ENCODE results near the gene MAPKAP1. TPM values are rescaled to one million over a fixed set of nuclear protein-coding genes. Genes with fewer than 3 reads are reported as not detected.

Gene MAPKAP1
- total RNA-seq, 2 donors from 2014 or later: 42.2 to 66.5 TPM

DNA sequence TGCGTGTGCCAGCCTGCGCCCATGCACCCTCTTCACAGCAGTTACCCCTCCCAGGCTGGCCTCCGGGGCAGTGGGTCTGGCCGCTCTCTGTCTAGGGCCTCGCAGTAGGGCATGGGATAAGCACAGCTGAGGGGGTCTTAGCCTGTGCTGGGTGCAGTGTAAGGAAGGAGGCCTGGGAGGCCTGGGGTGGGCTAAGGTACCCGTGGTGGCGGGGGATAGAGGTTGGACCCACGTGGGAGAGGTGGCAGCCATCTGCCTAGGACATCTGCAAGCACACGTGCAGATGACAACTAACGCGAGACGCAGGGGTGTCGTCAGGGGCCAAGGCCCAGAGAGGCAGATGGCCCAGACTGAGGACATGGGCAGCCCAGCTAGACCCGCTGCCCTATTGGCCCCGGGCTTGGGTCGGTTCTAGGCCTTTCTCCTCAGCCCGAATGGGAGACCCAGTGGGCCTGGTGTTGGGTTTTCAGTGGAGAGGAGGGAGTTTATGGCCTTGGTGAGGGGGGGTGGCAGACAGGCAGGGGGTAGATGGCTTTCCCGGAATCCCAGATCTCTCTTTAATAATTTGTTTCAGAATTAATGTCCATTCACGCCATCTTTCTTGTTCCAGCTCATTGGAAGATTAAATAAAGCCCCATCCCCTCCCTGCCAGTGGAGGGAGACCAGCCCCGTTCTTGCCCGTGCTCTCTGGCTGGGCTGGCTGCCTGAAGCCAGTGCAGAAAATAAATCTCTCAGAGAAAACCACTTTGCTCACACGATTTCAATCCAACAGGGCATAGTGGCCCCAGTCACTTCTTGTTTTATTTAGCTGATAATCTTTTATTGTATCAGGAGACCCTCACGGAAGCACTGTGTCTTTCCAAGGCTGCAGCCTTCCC, 291.2 kb downstream of the MAPKAP1 start:
- Mint-ChIP-seq H3K9me3 (no peaks in the 10 kb centered on the region), H3K4me1 (no peaks in the 10 kb centered on the region), H3K27ac (no peak overlapping the region), H3K4me3 (no peak overlapping the region), H3K36me3 (ENCODE audit: low read depth) (no peaks in the 10 kb centered on the region), H3K27me3 (no peaks in the 10 kb centered on the region)
- no peak for ATAC-seq (replicated peaks)

DNA sequence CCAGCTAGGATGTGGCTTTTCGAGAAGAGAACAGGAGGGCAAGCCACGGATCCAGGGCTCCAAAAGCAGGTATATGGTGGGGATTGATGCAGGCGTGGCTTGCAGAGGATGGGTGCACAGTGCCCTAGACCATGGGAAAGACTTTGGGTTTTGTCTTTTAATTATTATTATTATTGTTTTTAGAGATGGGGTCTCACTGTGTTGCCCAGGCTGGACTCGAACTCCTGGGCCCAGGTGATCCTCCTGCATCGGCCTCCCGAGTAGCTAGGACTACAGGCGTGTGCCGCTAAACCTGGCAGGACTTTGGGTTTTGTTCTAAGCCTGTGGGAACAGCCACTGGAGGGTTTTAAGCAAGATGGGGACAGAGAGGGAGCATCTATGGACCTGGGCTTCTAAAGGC, 293.4 kb downstream of the MAPKAP1 start:
- no peak for ATAC-seq (replicated peaks)
- H3K36me3 Mint-ChIP-seq (ENCODE audit: low read depth): no peaks in the 10 kb centered on the region
- H3K4me1 Mint-ChIP-seq: peaks cover 9% of the 10 kb centered on the region
- H3K9me3 Mint-ChIP-seq: no peaks in the 10 kb centered on the region
- H3K4me3 Mint-ChIP-seq: no peak overlapping the region
- peaks cover 14% of the 10 kb centered on the region for H3K27me3 Mint-ChIP-seq
- no peak overlapping the region for H3K27ac Mint-ChIP-seq

DNA sequence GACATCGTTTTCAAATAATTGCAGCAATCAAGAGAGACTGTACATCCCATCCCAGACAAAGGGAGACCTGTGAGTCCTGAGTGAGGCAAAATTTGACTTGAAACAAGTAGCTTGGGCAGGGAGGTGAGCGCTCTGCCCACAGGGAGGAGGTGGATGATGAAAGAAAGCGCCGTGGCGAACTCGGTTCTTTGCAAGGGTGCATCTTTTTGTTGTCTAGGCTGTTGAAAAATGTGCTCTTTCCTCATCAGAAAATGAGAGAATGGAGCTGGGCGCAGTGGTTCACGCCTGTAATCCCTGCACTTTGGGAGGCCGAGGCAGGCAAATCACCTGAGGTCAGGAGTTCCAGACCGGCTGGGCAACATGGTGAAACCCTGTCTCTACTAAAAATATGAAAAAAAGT, 294.8 kb downstream of the MAPKAP1 start:
- H3K4me3 Mint-ChIP-seq: no peak overlapping the region
- H3K27ac Mint-ChIP-seq: no peak overlapping the region
- H3K36me3 Mint-ChIP-seq (ENCODE audit: low read depth): no peaks in the 10 kb centered on the region
- no peaks in the 10 kb centered on the region for H3K9me3 Mint-ChIP-seq
- H3K27me3 Mint-ChIP-seq: peaks cover 17% of the 10 kb centered on the region
- H3K4me1 Mint-ChIP-seq: peaks cover 9% of the 10 kb centered on the region
- no peak for ATAC-seq (replicated peaks)

DNA sequence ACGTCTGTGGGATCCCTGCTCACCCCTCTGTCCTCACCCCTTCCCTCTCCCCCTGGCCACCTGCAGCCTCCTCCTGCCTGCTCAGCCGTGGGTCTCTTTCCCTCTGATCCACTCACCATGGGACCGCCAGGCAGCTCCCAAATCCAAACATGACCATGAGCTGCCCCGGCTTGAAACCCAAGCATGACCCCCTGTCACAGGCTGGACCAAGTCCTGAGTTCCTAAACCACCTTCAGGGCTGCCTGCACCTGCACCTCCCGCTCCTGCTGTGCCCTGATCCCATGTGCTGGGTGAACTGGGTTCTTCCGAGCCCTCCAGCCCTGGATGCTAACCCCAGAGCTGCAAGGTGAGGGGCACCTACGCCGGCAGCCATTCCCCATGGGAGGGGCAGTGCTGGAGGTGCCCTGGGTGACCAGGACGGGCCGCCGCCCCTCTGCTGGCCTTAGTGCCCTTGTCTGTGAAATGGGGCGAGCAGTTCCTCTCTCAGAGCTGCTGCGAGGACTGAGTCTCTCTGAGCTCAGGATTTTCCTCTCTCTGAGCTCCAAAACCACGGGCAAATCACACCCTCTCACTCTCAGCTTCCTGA, 295.7 kb downstream of the MAPKAP1 start:
- peak overlapping the region; percentile 6 for H3K4me3 Mint-ChIP-seq
- peaks cover 22% of the 10 kb centered on the region for H3K27me3 Mint-ChIP-seq

GRCh38 chr9:125410522-125410894, 296.5 kb downstream of the MAPKAP1 start:
- no peak overlapping the region for H3K27ac Mint-ChIP-seq
- H3K4me3 Mint-ChIP-seq: peak overlapping the region; percentile 66
- peaks cover 9% of the 10 kb centered on the region for H3K4me1 Mint-ChIP-seq
- no peaks in the 10 kb centered on the region for H3K9me3 Mint-ChIP-seq
- no peaks in the 10 kb centered on the region for H3K36me3 Mint-ChIP-seq (ENCODE audit: low read depth)
- ATAC-seq (replicated peaks): no peak
- peaks cover 23% of the 10 kb centered on the region for H3K27me3 Mint-ChIP-seq

More for the DNA sequence above, 295.7 kb downstream of the MAPKAP1 start:
- no peak for ATAC-seq (replicated peaks)
- H3K9me3 Mint-ChIP-seq: no peaks in the 10 kb centered on the region
- H3K36me3 Mint-ChIP-seq (ENCODE audit: low read depth): no peaks in the 10 kb centered on the region
- H3K4me1 Mint-ChIP-seq: peaks cover 9% of the 10 kb centered on the region
- no peak overlapping the region for H3K27ac Mint-ChIP-seq

DNA sequence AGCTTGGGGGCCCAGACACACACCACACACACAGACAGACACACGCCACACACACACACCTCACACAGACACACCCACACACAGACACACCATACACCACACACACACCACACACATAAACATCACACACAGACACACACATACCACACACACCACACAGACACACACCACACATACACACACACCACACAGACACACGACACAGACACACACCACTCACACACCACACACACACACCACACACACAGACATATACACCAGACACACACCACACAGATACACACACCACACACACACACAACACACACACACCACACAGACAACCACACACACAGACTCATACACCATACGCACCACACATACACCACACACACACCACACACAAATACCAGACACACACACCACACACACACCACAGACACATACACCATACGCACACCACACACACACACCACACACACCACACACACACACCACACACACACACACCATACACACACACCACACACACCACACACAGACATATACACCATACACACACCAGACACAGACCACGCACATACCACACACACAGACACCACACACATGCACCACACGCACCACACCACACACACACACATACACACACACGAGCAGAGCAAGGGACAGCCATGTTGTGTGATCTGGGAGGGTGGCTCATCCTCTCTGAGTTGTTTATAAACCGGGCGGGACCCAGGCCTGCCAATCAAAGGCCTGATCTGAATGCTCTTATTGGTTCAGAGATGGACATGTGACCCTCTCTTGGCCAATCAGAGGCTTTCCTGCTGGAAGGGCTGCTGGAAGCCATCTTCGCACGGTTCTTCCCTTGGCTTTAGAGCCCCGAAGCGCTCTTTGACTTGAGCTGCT, 297.1 kb downstream of the MAPKAP1 start:
- H3K27ac Mint-ChIP-seq: peak overlapping the region; percentile 21
- peaks cover 23% of the 10 kb centered on the region for H3K27me3 Mint-ChIP-seq
- H3K36me3 Mint-ChIP-seq (ENCODE audit: low read depth): no peaks in the 10 kb centered on the region
- H3K9me3 Mint-ChIP-seq: no peaks in the 10 kb centered on the region
- peaks cover 9% of the 10 kb centered on the region for H3K4me1 Mint-ChIP-seq
- H3K4me3 Mint-ChIP-seq: peak overlapping the region; percentile 66
- peak; percentile 72 for ATAC-seq (replicated peaks)

- Mint-ChIP-seq H3K4me3 (peak overlapping the region; percentile 66), H3K4me1 (peaks cover 9% of the 10 kb centered on the region), H3K9me3 (no peaks in the 10 kb centered on the region), H3K36me3 (ENCODE audit: low read depth) (no peaks in the 10 kb centered on the region), H3K27ac (no peak overlapping the region), H3K27me3 (peaks cover 23% of the 10 kb centered on the region)
- ATAC-seq (replicated peaks): peak; percentile 34
Observed at GRCh38 chr9:125409217-125409636, 297.8 kb downstream of the MAPKAP1 start.

- Mint-ChIP-seq H3K27ac (no peak overlapping the region), H3K27me3 (peaks cover 23% of the 10 kb centered on the region), H3K4me1 (peaks cover 9% of the 10 kb centered on the region), H3K9me3 (no peaks in the 10 kb centered on the region), H3K36me3 (ENCODE audit: low read depth) (no peaks in the 10 kb centered on the region), H3K4me3 (peak overlapping the region; percentile 66)
- ATAC-seq (replicated peaks): peak; percentile 79
Observed at GRCh38 chr9:125407974-125408900, 298.8 kb downstream of the MAPKAP1 start.

DNA sequence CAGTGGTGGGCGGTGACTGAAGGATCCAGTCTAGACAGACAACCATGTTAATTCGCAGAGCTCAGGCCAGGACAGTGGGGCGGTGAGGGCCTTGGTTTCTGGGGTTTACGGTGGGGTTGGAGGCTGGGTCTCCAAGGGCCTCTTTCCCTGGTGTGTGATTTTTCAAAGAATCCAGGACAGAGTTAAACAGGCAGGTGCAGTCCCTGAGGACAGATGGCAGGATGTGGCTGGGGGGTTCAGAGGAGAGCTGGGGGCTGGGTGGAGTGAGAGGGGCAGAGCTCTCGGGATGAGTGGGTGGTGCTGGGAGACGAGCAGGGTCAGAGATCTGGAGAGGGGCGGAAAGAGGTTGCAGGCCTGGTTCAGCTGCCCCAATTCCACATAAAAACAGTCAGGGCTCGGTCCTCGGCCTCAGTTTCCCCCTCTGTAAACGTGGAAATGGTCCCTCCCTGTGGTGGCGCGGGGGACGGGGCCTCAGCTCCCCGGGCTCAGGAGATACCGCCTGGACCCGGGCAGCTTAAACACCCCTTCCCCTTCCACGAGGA, 299.5 kb downstream of the MAPKAP1 start:
- Mint-ChIP-seq H3K4me1 (peaks cover 9% of the 10 kb centered on the region), H3K36me3 (ENCODE audit: low read depth) (no peaks in the 10 kb centered on the region)
- ATAC-seq (replicated peaks): peak; percentile 5

GRCh38 chr9:125406810-125407087, 300.3 kb downstream of the MAPKAP1 start:
- no peak overlapping the region for H3K27ac Mint-ChIP-seq
- H3K36me3 Mint-ChIP-seq (ENCODE audit: low read depth): no peaks in the 10 kb centered on the region
- H3K27me3 Mint-ChIP-seq: peaks cover 23% of the 10 kb centered on the region
- H3K9me3 Mint-ChIP-seq: no peaks in the 10 kb centered on the region
- no peak for ATAC-seq (replicated peaks)
- no peak overlapping the region for H3K4me3 Mint-ChIP-seq
- peaks cover 9% of the 10 kb centered on the region for H3K4me1 Mint-ChIP-seq

More for the DNA sequence above, 299.5 kb downstream of the MAPKAP1 start:
- peak overlapping the region; percentile 62 for H3K4me3 Mint-ChIP-seq
- H3K27ac Mint-ChIP-seq: no peak overlapping the region
- H3K9me3 Mint-ChIP-seq: no peaks in the 10 kb centered on the region
- H3K27me3 Mint-ChIP-seq: peaks cover 23% of the 10 kb centered on the region

DNA sequence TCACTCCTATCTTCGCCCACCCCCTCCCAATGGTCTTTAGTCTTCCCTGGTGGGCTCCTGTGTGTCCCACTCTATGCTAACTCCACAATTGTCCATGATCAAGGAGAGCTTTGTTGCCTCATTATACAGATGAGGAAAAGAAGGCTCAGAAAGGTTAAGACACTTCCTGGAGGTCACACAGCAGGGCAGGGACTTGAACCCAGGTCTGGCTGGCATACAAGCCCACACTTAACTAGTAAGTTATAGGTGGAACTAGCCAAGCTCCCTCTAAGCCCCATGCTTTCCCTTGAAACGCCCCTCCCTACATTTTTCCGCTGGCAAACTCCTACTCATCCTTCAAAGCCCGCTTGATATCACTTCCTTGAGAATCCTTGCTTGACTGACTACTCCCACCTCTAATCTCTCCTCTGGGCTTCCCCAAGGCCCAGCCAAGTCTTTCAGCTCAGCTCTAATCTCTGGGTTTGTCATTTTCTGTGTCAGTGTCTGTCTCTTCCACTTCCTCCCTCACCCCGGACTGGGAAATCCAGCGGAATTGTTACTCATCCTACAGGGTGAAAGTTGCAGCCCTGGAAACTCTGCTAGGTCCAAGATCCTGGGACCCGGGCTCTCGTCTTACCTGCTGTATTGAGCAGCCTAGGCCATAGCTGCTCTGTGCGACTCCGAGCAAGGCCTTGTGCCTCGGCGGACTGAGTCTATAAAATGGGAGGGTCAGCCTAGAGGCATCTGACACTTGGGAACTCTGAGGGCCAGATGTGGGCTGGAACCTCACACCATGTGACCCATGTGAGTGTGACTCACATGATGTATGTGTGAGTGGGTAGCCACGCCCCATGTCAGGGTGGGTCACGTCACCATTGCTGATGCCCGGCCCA, 300.8 kb downstream of the MAPKAP1 start:
- no peak for ATAC-seq (replicated peaks)
- H3K9me3 Mint-ChIP-seq: no peaks in the 10 kb centered on the region
- no peak overlapping the region for H3K4me3 Mint-ChIP-seq
- H3K36me3 Mint-ChIP-seq (ENCODE audit: low read depth): no peaks in the 10 kb centered on the region
- H3K27ac Mint-ChIP-seq: no peak overlapping the region
- peaks cover 9% of the 10 kb centered on the region for H3K4me1 Mint-ChIP-seq
- H3K27me3 Mint-ChIP-seq: peaks cover 23% of the 10 kb centered on the region

DNA sequence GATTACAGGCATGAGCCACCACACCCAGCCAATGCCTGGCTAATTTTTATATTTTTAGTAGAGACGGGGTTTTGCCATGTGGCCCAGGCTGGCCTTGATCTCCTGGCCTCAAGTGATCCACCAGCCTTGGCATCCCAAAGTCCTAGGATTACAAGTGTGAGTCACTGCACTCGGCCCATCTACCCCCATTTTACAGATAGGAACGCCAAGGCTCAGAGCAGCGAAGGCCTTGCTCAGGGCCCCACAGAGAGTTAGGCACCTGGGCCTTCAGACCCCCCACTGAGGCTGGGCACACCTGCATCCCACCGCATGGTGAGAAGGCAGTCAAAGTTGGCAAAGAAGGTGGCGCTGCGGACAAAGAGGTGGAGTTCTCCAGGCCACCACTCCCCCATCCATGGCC, 302.3 kb downstream of the MAPKAP1 start:
- no peaks in the 10 kb centered on the region for H3K36me3 Mint-ChIP-seq (ENCODE audit: low read depth)
- ATAC-seq (replicated peaks): no peak
- no peak overlapping the region for H3K27ac Mint-ChIP-seq
- peaks cover 18% of the 10 kb centered on the region for H3K27me3 Mint-ChIP-seq
- peaks cover 4% of the 10 kb centered on the region for H3K4me1 Mint-ChIP-seq
- no peak overlapping the region for H3K4me3 Mint-ChIP-seq
- H3K9me3 Mint-ChIP-seq: no peaks in the 10 kb centered on the region
